ENCODE measurements around the gene PCDHGA6. TPM values are rescaled to one million over a fixed set of nuclear protein-coding genes. Genes with fewer than 3 reads are reported as not detected.

Gene PCDHGA6
- total RNA-seq, 1 experiment from 2014 or later = 0.07 TPM

- Histone ChIP-seq H3K79me2 (ENCODE audit: insufficient read depth, low read length) (no peaks in the 10 kb centered on the region), H3K9me3 (ENCODE audit: control insufficient read depth in 1 of 2, insufficient read depth in 1 of 2, low read depth in 1 of 2, low read length in 2 of 2) (peaks cover 4 to 22% of the 10 kb centered on the region in 2 experiments; a peak in 2 of 4 replicates), H3K4me1 (ENCODE audit: control insufficient read depth in 1 of 2, insufficient read depth in 2 of 2, low read length in 2 of 2) (no peaks in the 10 kb centered on the region), H3K27me3 (ENCODE audit: insufficient read depth, low read length) (no peaks in the 10 kb centered on the region), H3K36me3 (ENCODE audit: control insufficient read depth in 1 of 2, insufficient read depth in 2 of 2, low read length in 2 of 2) (no peaks in the 10 kb centered on the region), H3K9ac (ENCODE audit: low read length) (no peak overlapping the region), H3K9me2 (ENCODE audit: insufficient read depth) (no peaks in the 10 kb centered on the region), H2AFZ (ENCODE audit: low read depth, low read length, poor library complexity, severe bottlenecking) (no peak overlapping the region), H3K27ac (ENCODE audit: low read depth, low read length) (no peak overlapping the region), H3K4me3 (replicated peaks in 1 of 2; ENCODE audit: low read depth in 1 of 2, low read length in 2 of 2) (no peak overlapping the region), H3K4me2 (ENCODE audit: low read length) (no peak overlapping the region), H4K20me1 (ENCODE audit: insufficient read depth) (no peaks in the 10 kb centered on the region)
- DNase-seq (ENCODE audit: low read depth, low spot score) = no peak
- intact Hi-C loops (cut with micrococcal nuclease) = no loop called here
- RAD21 ChIA-PET (ENCODE audit: low non-redundant PET in 1 of 2, low total read pairs in 2 of 2, uncharacterized antibody in 2 of 2, unreplicated experiment in 2 of 2) = no interaction called here
- no TSS peak for BruUV-seq (replicated peaks)
- TF ChIP-seq YY1 (IDR thresholded peaks at IDR 0.05; ENCODE audit: extremely low read depth, insufficient replicate concordance, low read depth, low read length) = no peak
- no peak for TF ChIP-seq CBX3 (IDR thresholded peaks at IDR 0.05; ENCODE audit: low read depth)
- TF ChIP-seq ZBTB33 (IDR thresholded peaks at IDR 0.05; ENCODE audit: extremely low read depth, insufficient replicate concordance, low read length) = no peak
- no peak for TF ChIP-seq SP1 (IDR thresholded peaks at IDR 0.05; ENCODE audit: low read depth)
- TF ChIP-seq EGR1 (IDR thresholded peaks at IDR 0.05; ENCODE audit: low read depth) = no peak
- TF ChIP-seq EZH2 (IDR thresholded peaks at IDR 0.05) = no peak
- TF ChIP-seq MAX (IDR thresholded peaks at IDR 0.05) = no peak
- TF ChIP-seq JUND (IDR thresholded peaks at IDR 0.05) = no peak
- TF ChIP-seq ZFX (IDR thresholded peaks at IDR 0.05) = no peak
- TF ChIP-seq SRF (IDR thresholded peaks at IDR 0.05; ENCODE audit: low read depth) = no peak
- TF ChIP-seq ZNF274 (IDR thresholded peaks at IDR 0.05; ENCODE audit: low read depth, low read length) = no peak
- no peak for TF ChIP-seq REST (IDR thresholded peaks at IDR 0.05; ENCODE audit: low read depth)
- TF ChIP-seq FOSL1 (IDR thresholded peaks at IDR 0.05; ENCODE audit: low read depth) = no peak
- no peak for TF ChIP-seq ELF1 (IDR thresholded peaks at IDR 0.05; ENCODE audit: borderline replicate concordance, low read depth)
- CTCF ChIA-PET = no interaction called here
- ATAC-seq = no peak
- POLR2A ChIA-PET = no interaction called here
Observed at GRCh38 chr5:141422742-141423291, 49.1 kb downstream of the PCDHGA6 start.
